ENCODE results near the gene RPL32.

GRCh38 chr3:12796171-12797123, 44.9 kb downstream of the RPL32 start, which contains the start of gene CAND2:
- TF ChIP-seq, protein P1, sequence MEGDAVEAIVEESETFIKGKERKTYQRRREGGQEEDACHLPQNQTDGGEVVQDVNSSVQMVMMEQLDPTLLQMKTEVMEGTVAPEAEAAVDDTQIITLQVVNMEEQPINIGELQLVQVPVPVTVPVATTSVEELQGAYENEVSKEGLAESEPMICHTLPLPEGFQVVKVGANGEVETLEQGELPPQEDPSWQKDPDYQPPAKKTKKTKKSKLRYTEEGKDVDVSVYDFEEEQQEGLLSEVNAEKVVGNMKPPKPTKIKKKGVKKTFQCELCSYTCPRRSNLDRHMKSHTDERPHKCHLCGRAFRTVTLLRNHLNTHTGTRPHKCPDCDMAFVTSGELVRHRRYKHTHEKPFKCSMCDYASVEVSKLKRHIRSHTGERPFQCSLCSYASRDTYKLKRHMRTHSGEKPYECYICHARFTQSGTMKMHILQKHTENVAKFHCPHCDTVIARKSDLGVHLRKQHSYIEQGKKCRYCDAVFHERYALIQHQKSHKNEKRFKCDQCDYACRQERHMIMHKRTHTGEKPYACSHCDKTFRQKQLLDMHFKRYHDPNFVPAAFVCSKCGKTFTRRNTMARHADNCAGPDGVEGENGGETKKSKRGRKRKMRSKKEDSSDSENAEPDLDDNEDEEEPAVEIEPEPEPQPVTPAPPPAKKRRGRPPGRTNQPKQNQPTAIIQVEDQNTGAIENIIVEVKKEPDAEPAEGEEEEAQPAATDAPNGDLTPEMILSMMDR (IDR thresholded peaks at IDR 0.05) = no peak
- TF ChIP-seq POLR2A (IDR thresholded peaks at IDR 0.05) (no peak), POLR2AphosphoS5 (IDR thresholded peaks at IDR 0.05) (no peak)

All from stomach (tissue), 4 donors.